Body of pancreas (tissue), 4 donors: ENCODE data around the gene CISD1. TPM values are rescaled to one million over a fixed set of nuclear protein-coding genes. Genes with fewer than 3 reads are reported as not detected.

Experiments used
- ATAC-seq: fragments of 150-250 bp; one replicate; pipeline ENCODE4 v1.9.1; 2016
- DNase-seq, 4 donors: peaks; one replicate each; pipeline ENCODE4 v3.0.0-alpha.2; 2019
- H3K27ac ChIP-seq, 4 donors: fragments of 200-600 bp; sonication (generic); 1 replicate in 3 of 4; 2 replicates in 1 of 4; pipeline versions ENCODE4 v1.5.1 to v1.6.1; 2016 to 2019; ENCODE audit warnings: mild to moderate bottlenecking in 1 of 4, mixed read lengths in 1 of 4, moderate library complexity in 1 of 4
- H3K27me3 ChIP-seq, 2 donors: fragments of 200-600 bp; sonication (generic); one replicate each; pipeline ENCODE4 v1.6.0; 2016; ENCODE audit warnings: mild to moderate bottlenecking in 1 of 2
- H3K36me3 ChIP-seq, 2 donors: fragments of 200-600 bp; sonication (generic); replicated peaks in 1 of 2; 2 replicates each; pipeline ENCODE4 v1.5.1; 2016; ENCODE audit warnings: low read depth in 2 of 2; ENCODE audit not compliant: insufficient read depth in 1 of 2
- H3K4me1 ChIP-seq: fragments of 200-600 bp; sonication (generic); one replicate; pipeline ENCODE4 v1.6.0; 2016
- H3K4me3 ChIP-seq, 2 donors: fragments of 200-600 bp; sonication (generic); 1 replicate in 1 of 2; 2 replicates in 1 of 2; pipeline ENCODE4 v1.5.1; 2016 to 2019
- H3K9me3 ChIP-seq, 3 donors: fragments of 200-600 bp; sonication (generic); 1 replicate in 2 of 3; 2 replicates in 1 of 3; pipeline ENCODE4 v1.5.1; 2016
- POLR2A ChIP-seq, 3 donors: fragments of 450-650 bp; IDR thresholded peaks; one replicate each; pipeline ENCODE4 v1.6.1; 2016; ENCODE audit warnings: antibody characterized with exemption in 3 of 3, mild to moderate bottlenecking in 2 of 3
- WGBS, 2 donors: methylation state at CpG; one replicate each; pipeline ENCODE4 v1.1.5; 2017; 5-methylcytosine and 5-hydroxymethylcytosine counted together
- intact Hi-C: fragments of 100-400 bp; cut with DNase I; formaldehyde crosslinking; loops from one replicate; pipeline ENCODE4 v1.15.1; 2023
- total RNA-seq, 2 donors: library from RNA; depleted of rRNA; stranded (reverse); fragments of >200 nt; gene quantifications; one replicate each; pipeline ENCODE4 v1.1.0, GENCODE V29; 2016
- TF ChIP-seq, protein P1 (sequence below), 7 experiments: fragments of 450-650 bp in 4 of 7; fragments of 200-600 bp in 3 of 7; sonication (generic) in 3 of 7; IDR thresholded peaks; one replicate each; pipeline ENCODE4 v1.5.1; 2016 to 2019; ENCODE audit warnings: antibody characterized with exemption in 7 of 7

Gene CISD1
- total RNA-seq, 2 donors from 2014 or later = 3.0 to 8.3 TPM

DNA sequence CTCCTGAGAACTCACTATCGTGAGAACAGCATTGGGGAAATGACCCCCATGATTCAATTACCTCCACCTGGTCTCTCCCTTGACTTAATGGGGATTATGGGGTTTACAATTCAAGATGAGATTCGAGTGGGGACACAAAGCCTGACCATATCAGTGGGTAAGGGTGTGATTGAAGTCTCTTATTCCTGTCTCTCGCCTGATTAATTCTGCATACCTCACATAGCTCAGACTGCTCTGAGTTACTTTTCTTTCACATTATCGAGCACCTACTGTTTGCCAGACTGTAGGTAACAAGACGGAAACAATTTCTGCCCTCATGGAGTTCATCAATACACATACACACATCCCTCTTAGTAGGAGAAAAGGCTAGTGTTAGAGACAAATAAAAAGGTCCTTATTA is 25.0 kb downstream of the CISD1 start:
- H3K36me3 ChIP-seq = no peaks in the 10 kb centered on the region
- TF ChIP-seq POLR2A (IDR thresholded peaks at IDR 0.05) = no peak
- TF ChIP-seq, protein P1, sequence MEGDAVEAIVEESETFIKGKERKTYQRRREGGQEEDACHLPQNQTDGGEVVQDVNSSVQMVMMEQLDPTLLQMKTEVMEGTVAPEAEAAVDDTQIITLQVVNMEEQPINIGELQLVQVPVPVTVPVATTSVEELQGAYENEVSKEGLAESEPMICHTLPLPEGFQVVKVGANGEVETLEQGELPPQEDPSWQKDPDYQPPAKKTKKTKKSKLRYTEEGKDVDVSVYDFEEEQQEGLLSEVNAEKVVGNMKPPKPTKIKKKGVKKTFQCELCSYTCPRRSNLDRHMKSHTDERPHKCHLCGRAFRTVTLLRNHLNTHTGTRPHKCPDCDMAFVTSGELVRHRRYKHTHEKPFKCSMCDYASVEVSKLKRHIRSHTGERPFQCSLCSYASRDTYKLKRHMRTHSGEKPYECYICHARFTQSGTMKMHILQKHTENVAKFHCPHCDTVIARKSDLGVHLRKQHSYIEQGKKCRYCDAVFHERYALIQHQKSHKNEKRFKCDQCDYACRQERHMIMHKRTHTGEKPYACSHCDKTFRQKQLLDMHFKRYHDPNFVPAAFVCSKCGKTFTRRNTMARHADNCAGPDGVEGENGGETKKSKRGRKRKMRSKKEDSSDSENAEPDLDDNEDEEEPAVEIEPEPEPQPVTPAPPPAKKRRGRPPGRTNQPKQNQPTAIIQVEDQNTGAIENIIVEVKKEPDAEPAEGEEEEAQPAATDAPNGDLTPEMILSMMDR (IDR thresholded peaks at IDR 0.05) = no peak
- ATAC-seq (no peak), DNase-seq (no peak)
- intact Hi-C loops = loop anchor here (5.0 kb wide), 1 partner anchor 117 kb away; no protein-coding TSS in a partner anchor
- WGBS, 2 donors = 73 to 77% methylated on average over 5 of the region's 5 CpGs
- H3K27me3 ChIP-seq = no peaks in the 10 kb centered on the region
- peaks cover 4% of the 10 kb centered on the region for H3K4me1 ChIP-seq
- no peak overlapping the region for H3K4me3 ChIP-seq
- no peaks in the 10 kb centered on the region for H3K9me3 ChIP-seq
- no peak overlapping the region for H3K27ac ChIP-seq

DNA sequence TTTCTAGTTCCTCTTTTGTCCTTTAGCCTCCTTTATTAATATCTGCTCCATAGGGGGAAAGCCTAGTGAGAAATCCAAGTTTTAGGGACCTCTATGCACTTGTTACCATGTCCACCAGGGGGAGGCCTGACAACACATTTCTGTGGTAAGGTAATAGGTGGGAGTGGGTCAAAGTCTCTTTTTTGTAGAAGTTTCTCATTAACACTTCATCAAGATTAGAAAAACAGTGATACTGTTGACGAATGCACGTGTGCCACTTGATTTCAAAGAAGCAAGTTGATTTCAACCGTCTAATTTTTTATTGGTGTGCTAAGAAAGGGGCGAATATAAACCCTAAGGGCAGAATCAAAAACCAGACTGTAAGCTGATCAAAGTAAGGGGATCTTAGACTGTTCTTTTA is 30.6 kb downstream of the CISD1 start:
- WGBS, 2 donors = 8 to 11% methylated on average over 4 of the region's 4 CpGs
- no peak overlapping the region for H3K4me3 ChIP-seq
- DNase-seq (peak; percentile 58 to 73 (median 60)), ATAC-seq (peak; percentile 77)
- H3K27ac ChIP-seq = no peak overlapping the region
- no peaks in the 10 kb centered on the region for H3K36me3 ChIP-seq
- H3K4me1 ChIP-seq = no peaks in the 10 kb centered on the region
- H3K9me3 ChIP-seq = no peaks in the 10 kb centered on the region
- intact Hi-C loops = no loop called here
- no peaks in the 10 kb centered on the region for H3K27me3 ChIP-seq
- TF ChIP-seq, protein P1 (IDR thresholded peaks at IDR 0.05) = peak; percentile 67 to 80 (median 73)
- TF ChIP-seq POLR2A (IDR thresholded peaks at IDR 0.05) = no peak

- peaks cover 0 to 1% of the 10 kb centered on the region in 2 donors for H3K27me3 ChIP-seq
- intact Hi-C loops = no loop called here
These were observed 31.7 kb downstream of the CISD1 start for GRCh38 chr10:58300676-58301075.

GRCh38 chr10:58302254-58302653 is 33.3 kb downstream of the CISD1 start:
- ATAC-seq (no peak), DNase-seq (no peak)
- Histone ChIP-seq H3K36me3 (no peaks in the 10 kb centered on the region), H3K27ac (no peak overlapping the region), H3K4me3 (no peak overlapping the region), H3K4me1 (no peaks in the 10 kb centered on the region), H3K27me3 (peaks cover 0 to 7% of the 10 kb centered on the region in 2 donors), H3K9me3 (no peaks in the 10 kb centered on the region)
- TF ChIP-seq POLR2A (IDR thresholded peaks at IDR 0.05) = no peak
- TF ChIP-seq, protein P1 (IDR thresholded peaks at IDR 0.05) = no peak
- WGBS, 2 donors = 21 to 23% methylated on average over 2 of the region's 2 CpGs
- intact Hi-C loops = no loop called here

More at GRCh38 chr10:58300676-58301075, 31.7 kb downstream of the CISD1 start:
- Histone ChIP-seq H3K36me3 (no peaks in the 10 kb centered on the region), H3K9me3 (no peaks in the 10 kb centered on the region), H3K4me1 (no peaks in the 10 kb centered on the region), H3K27ac (no peak overlapping the region), H3K4me3 (no peak overlapping the region)
- TF ChIP-seq, protein P1 (IDR thresholded peaks at IDR 0.05) = no peak
- TF ChIP-seq POLR2A (IDR thresholded peaks at IDR 0.05) = no peak
- no peak for DNase-seq
- ATAC-seq = no peak

DNA sequence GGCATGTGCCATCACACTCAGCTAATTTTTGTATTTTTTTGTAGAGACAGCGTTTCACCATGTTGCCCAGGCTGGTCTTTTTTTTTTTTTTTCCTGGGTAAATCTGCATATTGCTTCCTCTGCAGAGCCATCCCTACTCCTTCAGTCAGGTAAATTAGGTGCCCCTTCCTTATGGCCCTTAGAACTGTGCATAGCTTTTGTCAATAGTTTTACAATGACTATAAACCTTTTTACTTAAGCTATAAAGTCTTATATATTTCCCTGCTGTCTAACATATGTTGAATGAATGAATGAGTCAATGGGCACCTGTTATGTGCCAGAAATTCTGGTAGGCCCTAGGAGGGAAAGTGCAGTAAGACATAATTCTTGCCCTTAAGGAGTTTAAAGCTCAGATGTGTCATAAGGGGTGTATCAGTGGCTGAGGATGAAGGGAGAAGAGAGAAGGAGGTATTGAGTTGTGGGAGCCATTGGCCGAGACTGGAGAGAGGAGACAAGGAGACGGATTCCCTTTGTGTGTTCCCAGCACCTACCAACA is 35.2 kb downstream of the CISD1 start:
- intact Hi-C loops = no loop called here
- TF ChIP-seq, protein P1 (IDR thresholded peaks at IDR 0.05) = no peak
- no peak for TF ChIP-seq POLR2A (IDR thresholded peaks at IDR 0.05)
- ATAC-seq = no peak
- no peak for DNase-seq
- 67 to 76% methylated on average over 3 of the region's 3 CpGs for WGBS, 2 donors
- H3K27me3 ChIP-seq = peaks cover 0 to 7% of the 10 kb centered on the region in 2 donors
- no peak overlapping the region for H3K4me3 ChIP-seq
- H3K4me1 ChIP-seq = no peaks in the 10 kb centered on the region
- H3K27ac ChIP-seq = no peak overlapping the region
- H3K9me3 ChIP-seq = no peaks in the 10 kb centered on the region
- H3K36me3 ChIP-seq = no peaks in the 10 kb centered on the region
